C4-2B (cell line): ENCODE results near the gene ARSJ.

Source experiments
- H3K27ac ChIP-seq: fragments of 450-650 bp; 2 replicates; pipeline ENCODE4 v1.5.1; 2017
- CTCF ChIP-seq: fragments of 450-650 bp; conservative IDR thresholded peaks from 2 replicates; pipeline ENCODE4 v1.5.1; 2017; ENCODE audit warnings: mild to moderate bottlenecking
- ZFX ChIP-seq: fragments of 450-650 bp; IDR thresholded peaks from 2 replicates; pipeline ENCODE4 v1.6.1; 2017

ARSJ gene

GRCh38 chr4:113955411-113955810, 24.0 kb downstream of the ARSJ start:
- TF ChIP-seq CTCF = no peak
- no peak for TF ChIP-seq ZFX
- H3K27ac ChIP-seq = no peak overlapping the region

GRCh38 chr4:113953888-113954287, 25.6 kb downstream of the ARSJ start:
- TF ChIP-seq CTCF = no peak
- no peak overlapping the region for H3K27ac ChIP-seq

- no peak overlapping the region for H3K27ac ChIP-seq
- no peak for TF ChIP-seq ZFX
- TF ChIP-seq CTCF = peak; percentile 79
These were observed 26.9 kb downstream of the ARSJ start for GRCh38 chr4:113952452-113953029.

- H3K27ac ChIP-seq = no peak overlapping the region
These were observed 28.2 kb downstream of the ARSJ start for GRCh38 chr4:113951263-113951662.

GRCh38 chr4:113950207-113950606, 29.2 kb downstream of the ARSJ start:
- no peak for TF ChIP-seq ZFX
- TF ChIP-seq CTCF = no peak
- no peak overlapping the region for H3K27ac ChIP-seq

More at GRCh38 chr4:113951263-113951662, 28.2 kb downstream of the ARSJ start:
- no peak for TF ChIP-seq ZFX
- TF ChIP-seq CTCF = no peak

GRCh38 chr4:113947484-113947883, 32.0 kb downstream of the ARSJ start:
- no peak for TF ChIP-seq CTCF
- no peak for TF ChIP-seq ZFX
- H3K27ac ChIP-seq = no peak overlapping the region

GRCh38 chr4:113945906-113946305, 33.5 kb downstream of the ARSJ start:
- TF ChIP-seq CTCF (no peak), ZFX (no peak)
- H3K27ac ChIP-seq = no peak overlapping the region
